ENCODE data around the gene PSMB1. TPM values are rescaled to one million over a fixed set of nuclear protein-coding genes. Genes with fewer than 3 reads are reported as not detected.

The PSMB1 gene
- total and polyA plus RNA-seq, 9 of the 15 experiments (the other 6 are each of a cell fraction or from before 2014, with no cell fraction given) = 447 to 2,953 (median 884) TPM

- no peak for TF ChIP-seq PATZ1 (CRISPR knock-in tag; IDR thresholded peaks at IDR 0.05; ENCODE audit: borderline replicate concordance)
- TF ChIP-seq CEBPZ (IDR thresholded peaks at IDR 0.05; ENCODE audit: borderline replicate concordance, low read depth, low read length) = no peak
- TF ChIP-seq HEY1 (CRISPR knock-in tag; IDR thresholded peaks at IDR 0.05; ENCODE audit: borderline replicate concordance) = no peak
- no peak for TF ChIP-seq SREBF2 (CRISPR knock-in tag; IDR thresholded peaks at IDR 0.05)
- TF ChIP-seq GATAD2B (IDR thresholded peaks at IDR 0.05; ENCODE audit: borderline replicate concordance) = no peak
- TF ChIP-seq PHF21A (IDR thresholded peaks at IDR 0.05; ENCODE audit: borderline replicate concordance, low read depth) = peak; percentile 89; the same call in 1 of the 2 replicates
- no peak; a peak in 1 of 4 replicates for TF ChIP-seq MAZ (CRISPR knock-in tag; conservative IDR thresholded peaks at IDR 0.05 in 1 of 2, IDR thresholded peaks at IDR 0.05 in 1 of 2)
- TF ChIP-seq ETV5 (CRISPR knock-in tag; IDR thresholded peaks at IDR 0.05; ENCODE audit: low read depth) = no peak
- 0 out of 2 replicates have a peak, but pooled peaks have one; percentile 20 for TF ChIP-seq MEF2D (tag; conservative IDR thresholded peaks at IDR 0.05; ENCODE audit: low read depth)
- no peak for TF ChIP-seq KDM2B (CRISPR knock-in tag; IDR thresholded peaks at IDR 0.05)
- no peak for TF ChIP-seq ZNF124 (CRISPR knock-in tag; IDR thresholded peaks at IDR 0.05)
- TF ChIP-seq RBM39 (optimal IDR thresholded peaks at IDR 0.05; ENCODE audit: low read depth, low read length) = peak; percentile 48
- TF ChIP-seq RERE (CRISPR knock-in tag; IDR thresholded peaks at IDR 0.05; ENCODE audit: borderline replicate concordance) = no peak
- 0 out of 4 replicates have a peak, but pooled peaks of 1 of the 2 experiments have one; percentile 7 for TF ChIP-seq TEAD1 (CRISPR knock-in tag; IDR thresholded peaks at IDR 0.05)
- TF ChIP-seq IRF9 (tag; IDR thresholded peaks at IDR 0.05) = no peak
- TF ChIP-seq BRD4 (IDR thresholded peaks at IDR 0.05) = no peak
Measured at GRCh38 chr6:170553534-170554012, 466 bp upstream of the PSMB1 start (continued).

Data from K562 (cell line).